Measurements from ENCODE around the gene LMF2.

The LMF2 gene

DNA sequence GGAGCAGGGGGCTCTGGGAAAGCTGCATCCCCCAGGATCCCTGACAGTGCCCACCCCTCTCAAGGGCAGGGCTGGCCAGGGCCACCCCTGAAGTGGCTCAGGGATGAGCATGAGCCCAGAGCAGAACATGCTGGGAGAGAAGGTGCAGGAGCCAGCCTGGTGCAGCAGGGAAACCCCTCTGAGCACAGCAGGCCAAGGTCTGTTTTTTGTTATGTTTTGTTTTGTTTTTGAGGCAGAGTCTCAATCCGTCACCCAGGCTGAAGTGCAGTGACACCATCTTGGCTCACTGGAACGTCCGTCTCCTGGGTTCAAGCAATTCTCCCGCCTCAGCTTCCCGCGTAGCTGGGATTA, 31.9 kb downstream of the LMF2 start:
- TF ChIP-seq, protein P1, sequence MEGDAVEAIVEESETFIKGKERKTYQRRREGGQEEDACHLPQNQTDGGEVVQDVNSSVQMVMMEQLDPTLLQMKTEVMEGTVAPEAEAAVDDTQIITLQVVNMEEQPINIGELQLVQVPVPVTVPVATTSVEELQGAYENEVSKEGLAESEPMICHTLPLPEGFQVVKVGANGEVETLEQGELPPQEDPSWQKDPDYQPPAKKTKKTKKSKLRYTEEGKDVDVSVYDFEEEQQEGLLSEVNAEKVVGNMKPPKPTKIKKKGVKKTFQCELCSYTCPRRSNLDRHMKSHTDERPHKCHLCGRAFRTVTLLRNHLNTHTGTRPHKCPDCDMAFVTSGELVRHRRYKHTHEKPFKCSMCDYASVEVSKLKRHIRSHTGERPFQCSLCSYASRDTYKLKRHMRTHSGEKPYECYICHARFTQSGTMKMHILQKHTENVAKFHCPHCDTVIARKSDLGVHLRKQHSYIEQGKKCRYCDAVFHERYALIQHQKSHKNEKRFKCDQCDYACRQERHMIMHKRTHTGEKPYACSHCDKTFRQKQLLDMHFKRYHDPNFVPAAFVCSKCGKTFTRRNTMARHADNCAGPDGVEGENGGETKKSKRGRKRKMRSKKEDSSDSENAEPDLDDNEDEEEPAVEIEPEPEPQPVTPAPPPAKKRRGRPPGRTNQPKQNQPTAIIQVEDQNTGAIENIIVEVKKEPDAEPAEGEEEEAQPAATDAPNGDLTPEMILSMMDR (IDR thresholded peaks at IDR 0.05; ENCODE audit: insufficient read depth, low read depth, low read length, missing control alignments), result no peak
- H3K4me3 ChIP-seq (ENCODE audit: low read length), result no peak overlapping the region

DNA sequence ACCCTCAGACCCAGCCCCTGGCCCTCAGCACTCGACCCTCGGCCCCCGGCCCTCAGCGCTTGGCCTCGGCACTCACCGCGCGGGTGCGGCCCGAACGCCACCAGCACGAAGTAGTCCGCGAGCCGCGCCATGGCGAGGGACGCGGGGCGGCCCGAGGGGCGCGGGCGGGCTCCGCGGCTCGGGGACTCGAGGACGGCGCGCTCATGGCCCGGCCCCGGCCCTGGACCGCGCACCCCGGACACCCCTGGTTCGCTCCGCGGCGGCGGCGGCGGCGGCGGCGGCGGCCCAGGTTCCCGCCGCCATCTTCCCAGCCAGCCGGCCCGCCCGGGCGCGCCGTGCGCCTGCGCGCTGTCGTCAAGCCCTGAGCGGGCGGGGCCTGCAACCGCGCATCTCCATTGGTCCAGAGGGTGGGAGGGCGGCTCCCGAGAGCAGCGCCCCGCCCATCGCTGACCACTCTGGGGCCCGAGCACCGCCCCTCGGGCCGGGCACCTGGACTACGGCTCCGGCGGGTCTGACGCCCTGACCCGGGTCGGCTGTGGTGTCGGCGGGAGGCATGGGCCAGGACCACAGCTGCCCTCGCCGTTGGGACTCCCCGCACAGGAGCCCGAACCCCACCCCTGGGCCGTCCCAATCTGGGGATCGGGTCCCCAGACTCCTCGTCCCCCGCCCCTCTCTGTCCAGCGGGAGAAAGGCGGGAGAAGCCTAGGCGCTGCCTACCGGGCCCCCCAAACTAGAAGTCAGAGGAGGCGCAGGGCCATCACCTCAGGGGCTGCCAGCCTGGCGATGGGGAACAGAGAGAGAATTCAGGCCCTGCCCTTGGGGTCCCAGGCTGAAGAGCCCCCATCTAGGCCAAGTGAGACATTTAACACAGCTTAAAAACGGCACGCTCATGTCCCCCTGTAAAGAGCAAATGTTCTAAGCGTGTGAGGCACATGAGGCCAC, 32.5 kb downstream of the LMF2 start, which contains the start of gene SBF1:
Gene SBF1, minus strand, starts transcription at position 326 of the 942 bp plus-strand sequence. Its CDS starts 195 bp downstream, at position 131.
- peak within 1 kb of the TSS; percentile 68 for H3K4me3 ChIP-seq (ENCODE audit: low read length)
- TF ChIP-seq, protein P1 (IDR thresholded peaks at IDR 0.05; ENCODE audit: insufficient read depth, low read depth, low read length, missing control alignments), result no peak
- DNase-seq (ENCODE audit: low read depth), result peak; percentile 90

More for the DNA sequence above, 31.9 kb downstream of the LMF2 start:
- DNase-seq (ENCODE audit: low read depth), result no peak

DNA sequence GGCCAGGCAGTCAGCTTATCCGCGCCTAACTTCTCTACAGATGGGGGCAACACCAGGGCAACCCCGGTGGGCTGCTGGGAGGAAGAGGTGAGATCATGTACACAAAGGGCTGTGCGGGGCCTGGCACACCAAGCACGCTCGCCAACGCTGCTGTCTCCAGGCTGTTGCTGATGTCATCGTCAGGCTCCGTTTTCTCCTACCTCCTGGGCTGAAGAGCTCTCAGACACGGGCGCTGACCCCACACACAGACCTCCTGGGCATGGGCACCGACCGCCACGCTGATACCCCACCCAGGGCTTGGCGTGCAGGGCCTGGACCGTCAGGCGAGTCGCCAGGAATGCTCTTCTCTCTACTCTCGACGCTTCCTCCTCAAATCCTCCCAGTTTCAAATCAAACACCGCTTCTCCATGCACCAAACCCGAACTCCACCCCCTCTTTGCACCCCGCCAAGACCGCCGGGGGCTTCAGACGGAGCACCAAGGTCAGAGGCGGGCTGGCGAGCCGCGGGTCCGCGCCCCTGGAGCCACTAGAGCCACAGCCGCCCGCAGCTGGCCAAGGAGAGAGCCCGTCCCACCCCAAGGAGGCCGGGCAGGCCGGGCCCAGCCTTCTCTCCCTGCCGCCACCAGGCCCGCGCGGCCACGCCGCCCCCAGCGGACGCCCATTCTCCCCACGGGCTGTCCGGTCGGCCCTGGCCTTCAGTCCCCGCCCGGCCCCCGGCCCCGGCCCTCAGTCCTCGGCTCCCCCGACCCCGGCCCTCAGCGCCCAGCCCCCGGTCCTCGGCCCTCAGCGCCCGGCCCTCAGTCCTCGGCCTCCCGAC, 33.4 kb downstream of the LMF2 start:
- H3K4me3 ChIP-seq (ENCODE audit: low read length), result peak overlapping the region; percentile 68
- TF ChIP-seq, protein P1 (IDR thresholded peaks at IDR 0.05; ENCODE audit: insufficient read depth, low read depth, low read length, missing control alignments), result no peak
- DNase-seq (ENCODE audit: low read depth), result peak; percentile 60

DNA sequence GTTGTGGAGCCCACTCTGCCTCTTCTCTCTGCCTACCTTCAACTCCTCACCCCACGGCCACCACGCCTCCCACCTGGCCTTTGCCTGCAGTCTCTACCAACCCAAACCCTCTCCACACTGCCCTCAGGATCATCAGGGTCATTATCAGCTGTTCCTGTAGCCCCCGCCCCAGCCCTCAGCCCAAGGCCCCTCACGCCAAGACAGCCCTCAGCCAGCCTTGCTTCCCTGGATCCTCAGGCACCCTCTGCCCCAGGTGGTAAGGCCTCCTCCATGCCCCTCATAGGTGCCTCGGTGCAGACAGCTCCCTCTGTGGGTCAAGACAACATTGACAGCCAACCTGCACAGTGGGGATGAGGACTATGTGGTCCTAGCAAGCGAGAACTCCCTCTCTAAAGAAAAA, 34.4 kb downstream of the LMF2 start:
- peak overlapping the region; percentile 68 for H3K4me3 ChIP-seq (ENCODE audit: low read length)
- TF ChIP-seq, protein P1 (IDR thresholded peaks at IDR 0.05; ENCODE audit: insufficient read depth, low read depth, low read length, missing control alignments), result peak; percentile 53
- DNase-seq (ENCODE audit: low read depth), result peak; percentile 42

DNA sequence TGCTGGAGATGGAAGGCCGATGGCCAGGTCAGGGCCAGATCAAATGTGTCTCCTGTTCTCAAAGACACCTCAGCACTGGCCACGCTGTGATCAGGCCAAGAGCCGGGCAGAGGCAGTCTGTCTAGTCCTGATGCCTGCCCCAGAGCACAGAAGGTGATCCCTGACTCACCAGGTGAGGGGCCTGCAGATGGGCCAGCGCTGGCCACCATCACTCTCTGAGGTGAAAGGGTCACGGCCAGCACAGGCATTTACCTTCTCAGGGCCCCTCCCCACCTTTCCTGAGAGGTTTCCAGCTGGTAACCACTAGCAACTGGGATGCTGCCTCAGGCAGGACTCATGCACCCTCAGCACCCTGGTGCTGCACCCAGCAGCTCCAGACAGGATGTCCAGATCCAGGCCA, 35.5 kb downstream of the LMF2 start:
- TF ChIP-seq, protein P1 (IDR thresholded peaks at IDR 0.05; ENCODE audit: insufficient read depth, low read depth, low read length, missing control alignments), result no peak
- no peak overlapping the region for H3K4me3 ChIP-seq (ENCODE audit: low read length)

DNA sequence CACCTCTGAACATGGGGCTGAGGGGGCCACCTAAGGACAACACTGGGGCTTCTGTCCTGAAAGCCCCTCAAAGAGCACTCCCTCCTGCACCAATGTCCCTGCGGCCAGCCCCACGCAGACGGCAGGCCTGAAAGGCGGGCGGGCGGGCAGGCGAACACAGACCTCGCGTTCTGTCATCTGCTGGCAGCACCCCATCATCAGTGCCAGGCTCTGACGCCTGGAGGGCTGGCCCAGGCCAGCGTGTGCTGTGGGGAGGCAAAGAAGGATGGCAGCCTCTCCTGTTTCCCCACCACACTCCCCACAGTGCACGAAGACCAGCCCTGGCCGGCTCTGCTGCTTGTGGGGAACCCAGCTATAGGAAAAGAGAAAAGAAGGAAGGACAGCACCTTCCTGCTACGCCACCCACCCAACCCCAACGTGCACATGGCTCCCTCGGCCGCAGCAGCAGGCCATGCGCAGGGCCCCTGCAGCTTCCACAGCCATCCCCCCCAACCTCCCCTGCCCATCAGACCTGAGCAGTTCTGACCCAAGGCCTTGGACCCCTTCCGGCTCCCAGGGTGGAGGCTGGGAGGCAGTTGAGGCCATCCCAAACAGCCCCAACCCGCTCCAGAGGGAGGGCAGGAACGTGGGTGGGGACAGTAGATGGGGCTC, 36.2 kb downstream of the LMF2 start:
- no peak overlapping the region for H3K4me3 ChIP-seq (ENCODE audit: low read length)

More for the DNA sequence above, 35.5 kb downstream of the LMF2 start:
- no peak for DNase-seq (ENCODE audit: low read depth)

More for the DNA sequence above, 36.2 kb downstream of the LMF2 start:
- DNase-seq (ENCODE audit: low read depth), result no peak
- TF ChIP-seq, protein P1 (IDR thresholded peaks at IDR 0.05; ENCODE audit: insufficient read depth, low read depth, low read length, missing control alignments), result no peak
